A549 (cell line): ENCODE data around the gene NSUN4. TPM values are rescaled to one million over a fixed set of nuclear protein-coding genes. Genes with fewer than 3 reads are reported as not detected.
A peak's percentile ranks its signal among the peaks of the same experiment; 100 is the strongest.

Source experiments
- ATAC-seq, 2 experiments: fragments of 200-7000 bp in 1 of 2; fragments of >200 bp in 1 of 2; cut with Nextera tagmentation in 1 of 2; cut with Tn5 transposase in 1 of 2; 3 replicates each; pipeline versions ENCODE4 v1.8.0 to v1.9.1; 2018 to 2020; ENCODE audit warnings: mild to moderate bottlenecking in 1 of 2, moderate library complexity in 1 of 2
- CTCF ChIA-PET: fragments of 300-600 bp; sonication (Branson Sonifier 250); formaldehyde crosslinking; extraction: SDS; loops from one replicate; lab custom pipeline; 2021; ENCODE audit warnings: antibody characterized with exemption, inconsistent platforms; lab: Yijun Ruan, JAX
- POLR2A ChIA-PET: fragments of 350-600 bp; formaldehyde crosslinking; extraction: SDS; loops from one replicate; lab custom pipeline; 2021; ENCODE audit warnings: antibody characterized with exemption, inconsistent platforms; lab: Yijun Ruan, JAX
- DNase-seq, 2 experiments: peaks; one replicate each; pipeline versions ENCODE4 v3.0.0 to v3.0.0-alpha.2; 2011 to 2016; ENCODE audit warnings: low read depth in 1 of 2, low spot score in 1 of 2
- FAIRE-seq: peaks from 2 replicates; lab custom pipeline; 2011; peaks lifted over from hg19 to GRCh38; lab: Jason Lieb, UNC
- H3K27ac ChIP-seq, 2 experiments: fragments of >200 bp; sonication (Bioruptor Twin); formaldehyde crosslinking; 3 replicates each; pipeline ENCODE4 v1.5.1; 2016 to 2017
- H3K4me1 ChIP-seq: fragments of >200 bp; sonication (Bioruptor Twin); formaldehyde crosslinking; 3 replicates; pipeline ENCODE4 v1.6.1; 2016
- H3K4me2 ChIP-seq: fragments of >200 bp; sonication (Bioruptor Twin); formaldehyde crosslinking; 3 replicates; pipeline ENCODE4 v1.6.1; 2016
- H3K4me3 ChIP-seq: fragments of >200 bp; sonication (Bioruptor Twin); formaldehyde crosslinking; 3 replicates; pipeline ENCODE4 v1.5.1; 2016
- H3K9me3 ChIP-seq: fragments of >200 bp; sonication (Bioruptor Twin); formaldehyde crosslinking; 3 replicates; pipeline ENCODE4 v1.6.1; 2016
- CBX8 ChIP-seq: fragments of 200-600 bp; sonication (generic); IDR thresholded peaks from 2 replicates; pipeline ENCODE4 v1.6.1; 2016
- EHF ChIP-seq: fragments of 250-450 bp; sonication (Bioruptor Pico); IDR thresholded peaks from 2 replicates; pipeline ENCODE4 v1.5.0; 2020; ENCODE audit warnings: mild to moderate bottlenecking
- HMGXB4 ChIP-seq: fragments of 250-450 bp; sonication (Bioruptor Pico); IDR thresholded peaks from 2 replicates; pipeline ENCODE4 v1.5.0; 2021; ENCODE audit warnings: mild to moderate bottlenecking, moderate library complexity, borderline replicate concordance
- HOXA7 ChIP-seq: fragments of 250-450 bp; sonication (Bioruptor Pico); IDR thresholded peaks from 2 replicates; pipeline ENCODE4 v1.5.0; 2020; ENCODE audit warnings: mild to moderate bottlenecking, moderate library complexity
- JUNB ChIP-seq: fragments of >200 bp; sonication (Bioruptor Twin); formaldehyde crosslinking; IDR thresholded peaks from 2 replicates; pipeline ENCODE4 v1.6.1; 2016
- NPAS2 ChIP-seq: fragments of 250-450 bp; sonication (Bioruptor Pico); IDR thresholded peaks from 2 replicates; pipeline ENCODE4 v1.8.0; 2022; ENCODE audit warnings: mild to moderate bottlenecking, moderate library complexity, borderline replicate concordance
- PHF8 ChIP-seq: fragments of 200-600 bp; sonication (generic); IDR thresholded peaks from 2 replicates; pipeline ENCODE4 v1.6.1; 2016; ENCODE audit warnings: low read depth, mild to moderate bottlenecking, antibody characterized with exemption, moderate library complexity, borderline replicate concordance
- RFX5 ChIP-seq: fragments of 450-650 bp; IDR thresholded peaks from 2 replicates; pipeline ENCODE4 v1.7.1; 2014; ENCODE audit warnings: antibody characterized with exemption, mild to moderate bottlenecking, moderate library complexity
- SMC3 ChIP-seq: fragments of >200 bp; sonication (Bioruptor Twin); formaldehyde crosslinking; IDR thresholded peaks from 3 replicates; pipeline ENCODE4 v1.6.1; 2018; ENCODE audit warnings: inconsistent platforms
- SREBF2 ChIP-seq: fragments of 450-650 bp; IDR thresholded peaks from 2 replicates; pipeline ENCODE4 v1.6.1; 2014; ENCODE audit warnings: mild to moderate bottlenecking, moderate library complexity
- TFCP2L1 ChIP-seq: fragments of 250-450 bp; sonication (Bioruptor Pico); IDR thresholded peaks from 2 replicates; pipeline ENCODE4 v1.5.0; 2021; ENCODE audit warnings: mild to moderate bottlenecking
- ZC3H11A ChIP-seq: fragments of 450-650 bp; IDR thresholded peaks from 2 replicates; pipeline ENCODE4 v1.6.1; 2014; ENCODE audit warnings: antibody characterized with exemption, mild to moderate bottlenecking
- ZSCAN20 ChIP-seq: fragments of 250-450 bp; sonication (Bioruptor Pico); IDR thresholded peaks from 2 replicates; pipeline ENCODE4 v1.8.0; 2022; ENCODE audit warnings: mild to moderate bottlenecking, moderate library complexity
- WGBS: methylation state at CpG from one replicate; pipeline ENCODE4 v1.1.6; 2017; ENCODE audit errors: missing lambda C conversion rate; 5-methylcytosine and 5-hydroxymethylcytosine counted together
- polyA plus RNA-seq, 4 experiments: library from polyadenylated mRNA; depleted of rRNA in 3 of 4; stranded (reverse); fragments of >200 nt; fragmentation: RNase III in 1 of 4; extraction: RNeasy Plus Mini Kit Qiagen cat#74134 plus additional on column Dnase treatment in 1 of 4; gene quantifications; 2 replicates in 3 of 4; 3 replicates in 1 of 4; pipeline ENCODE4 v1.2.3, GENCODE V29; 2011 to 2017
- TF ChIP-seq, protein P1 (sequence below): fragments of 450-650 bp; IDR thresholded peaks from 2 replicates; pipeline ENCODE4 v1.6.1; 2014; ENCODE audit warnings: antibody characterized with exemption
- TF ChIP-seq, protein P2 (sequence below): IDR thresholded peaks from 2 replicates; pipeline ENCODE4 v1.6.1; 2012; ENCODE audit warnings: low read depth, borderline replicate concordance
- TF ChIP-seq, protein P3 (sequence below): fragments of >200 bp; sonication (Bioruptor Twin); formaldehyde crosslinking; IDR thresholded peaks from 2 replicates; pipeline ENCODE4 v1.6.1; 2016
- TF ChIP-seq, protein P4 (sequence below): IDR thresholded peaks from 2 replicates; pipeline ENCODE4 v1.6.1; 2012

Gene NSUN4
- polyA plus RNA-seq, 2 of the 4 experiments (the other 2 are of a cell fraction): 11.7 to 23.3 TPM

DNA sequence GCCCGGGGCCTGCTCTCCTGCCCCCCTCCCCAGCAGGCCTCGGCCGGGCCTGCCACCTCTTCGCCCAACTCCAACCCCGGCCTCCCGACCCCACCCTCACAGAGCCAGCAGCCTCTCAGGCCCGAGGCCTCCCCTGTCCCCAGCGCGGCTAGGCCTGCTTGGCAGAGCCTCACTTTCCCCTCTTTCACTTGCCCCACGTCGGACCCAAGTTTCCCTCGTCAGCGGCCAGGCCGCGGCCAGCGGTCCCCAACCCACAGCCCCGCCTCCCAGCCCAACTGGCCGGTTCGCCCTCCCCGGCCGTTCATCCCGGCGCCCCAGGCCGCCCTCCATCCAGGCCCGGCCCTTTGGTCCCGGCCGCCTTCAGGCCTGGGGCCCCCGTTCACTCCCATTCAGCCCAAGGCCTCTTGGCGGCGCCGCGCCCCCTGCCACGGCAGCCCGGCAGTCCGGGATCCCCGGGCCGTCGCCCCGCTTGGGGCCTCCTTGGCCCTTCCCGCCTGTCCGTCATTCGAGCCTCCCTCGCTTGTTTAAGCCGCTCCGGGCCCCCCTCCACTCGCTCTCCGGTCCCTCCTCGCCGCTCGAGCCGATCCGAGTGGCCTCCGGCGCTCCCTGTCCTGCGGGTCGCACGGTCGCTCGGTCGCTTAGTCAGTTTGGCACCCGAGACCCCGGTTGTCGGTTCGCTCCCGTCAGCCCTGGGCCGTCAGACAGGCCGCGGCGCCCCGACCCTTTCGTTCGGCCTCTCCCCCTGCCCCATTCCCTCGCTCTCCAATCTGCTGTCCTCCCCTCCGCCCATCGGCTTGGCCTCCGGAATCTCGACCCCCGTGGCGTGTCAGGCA is 38.6 kb upstream of the NSUN4 start:
- H3K27ac ChIP-seq: peak overlapping the region; percentile 98 to 99
- peak overlapping the region; percentile 84 for H3K4me3 ChIP-seq
- peak overlapping the region; percentile 90 for H3K4me2 ChIP-seq
- FAIRE-seq (no peak), DNase-seq (peak in 1 of 2 experiments; percentile 44), ATAC-seq (peak; percentile 37 to 41; a peak in 5 of 6 replicates)
- ChIA-PET POLR2A (no interaction called here), CTCF (interaction anchor here (2.6 kb wide), 1 partner anchor 46 kb away, joined by 17 read pairs; no protein-coding TSS in a partner anchor)
- H3K4me1 ChIP-seq: peaks cover 21% of the 10 kb centered on the region; the same call in 2 of the 3 replicates
- under 1% methylated on average over 15 of the region's 79 CpGs for WGBS
- H3K9me3 ChIP-seq: no peaks in the 10 kb centered on the region
- no peak for TF ChIP-seq HMGXB4
- no peak for TF ChIP-seq JUNB
- TF ChIP-seq ZSCAN20 (CRISPR knock-in tag): no peak
- TF ChIP-seq ZC3H11A: no peak
- TF ChIP-seq HOXA7: no peak
- TF ChIP-seq, protein P1, sequence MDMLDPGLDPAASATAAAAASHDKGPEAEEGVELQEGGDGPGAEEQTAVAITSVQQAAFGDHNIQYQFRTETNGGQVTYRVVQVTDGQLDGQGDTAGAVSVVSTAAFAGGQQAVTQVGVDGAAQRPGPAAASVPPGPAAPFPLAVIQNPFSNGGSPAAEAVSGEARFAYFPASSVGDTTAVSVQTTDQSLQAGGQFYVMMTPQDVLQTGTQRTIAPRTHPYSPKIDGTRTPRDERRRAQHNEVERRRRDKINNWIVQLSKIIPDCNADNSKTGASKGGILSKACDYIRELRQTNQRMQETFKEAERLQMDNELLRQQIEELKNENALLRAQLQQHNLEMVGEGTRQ: no peak
- TF ChIP-seq RFX5: no peak
- TF ChIP-seq, protein P2, sequence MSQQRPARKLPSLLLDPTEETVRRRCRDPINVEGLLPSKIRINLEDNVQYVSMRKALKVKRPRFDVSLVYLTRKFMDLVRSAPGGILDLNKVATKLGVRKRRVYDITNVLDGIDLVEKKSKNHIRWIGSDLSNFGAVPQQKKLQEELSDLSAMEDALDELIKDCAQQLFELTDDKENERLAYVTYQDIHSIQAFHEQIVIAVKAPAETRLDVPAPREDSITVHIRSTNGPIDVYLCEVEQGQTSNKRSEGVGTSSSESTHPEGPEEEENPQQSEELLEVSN: 0 out of 2 replicates have a peak, but pooled peaks have one; percentile 16
- no peak for TF ChIP-seq SMC3
- 0 out of 2 replicates have a peak, but pooled peaks have one; percentile 38 for TF ChIP-seq TFCP2L1
- TF ChIP-seq, protein P3, sequence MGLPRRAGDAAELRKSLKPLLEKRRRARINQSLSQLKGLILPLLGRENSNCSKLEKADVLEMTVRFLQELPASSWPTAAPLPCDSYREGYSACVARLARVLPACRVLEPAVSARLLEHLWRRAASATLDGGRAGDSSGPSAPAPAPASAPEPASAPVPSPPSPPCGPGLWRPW: no peak
- TF ChIP-seq, protein P4, sequence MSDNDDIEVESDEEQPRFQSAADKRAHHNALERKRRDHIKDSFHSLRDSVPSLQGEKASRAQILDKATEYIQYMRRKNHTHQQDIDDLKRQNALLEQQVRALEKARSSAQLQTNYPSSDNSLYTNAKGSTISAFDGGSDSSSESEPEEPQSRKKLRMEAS: peak; percentile 3; the same call in 1 of the 2 replicates
- no peak for TF ChIP-seq NPAS2
- no peak for TF ChIP-seq CBX8
- no peak for TF ChIP-seq SREBF2
- TF ChIP-seq PHF8: 0 out of 2 replicates have a peak, but pooled peaks have one; percentile 23

DNA sequence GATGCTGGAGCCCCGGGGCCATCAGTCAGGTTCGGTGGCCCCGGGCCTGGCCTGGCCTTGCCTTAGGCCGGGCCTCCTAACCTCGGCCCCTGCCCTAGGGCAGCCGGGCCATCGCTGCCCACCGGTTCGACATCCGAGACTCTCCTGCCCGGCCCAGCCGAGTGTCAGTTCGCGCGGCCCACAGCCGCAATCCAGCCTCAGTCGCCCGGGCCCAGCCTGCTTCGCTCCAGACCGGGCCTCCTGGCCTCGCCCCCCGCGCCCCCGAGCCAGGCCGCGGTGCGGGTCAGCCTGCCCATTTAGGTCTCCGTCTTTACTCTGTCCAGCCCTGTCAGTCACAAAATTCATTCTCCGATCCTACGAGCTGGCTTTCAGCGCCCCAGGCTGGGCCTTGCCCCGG is 38.0 kb upstream of the NSUN4 start:
- H3K4me1 ChIP-seq: peaks cover 27% of the 10 kb centered on the region; the same call in 2 of the 3 replicates
- TF ChIP-seq PHF8: peak; percentile 95; the same call in 1 of the 2 replicates
- no peak for TF ChIP-seq EHF (CRISPR knock-in tag)
- no peaks in the 10 kb centered on the region for H3K9me3 ChIP-seq
- ChIA-PET POLR2A (interaction anchor here (1.2 to 1.9 kb wide), 3 partner anchors 38 to 56 kb away, joined by 3 to 14 read pairs (median 10); partner anchors contain the start of genes NSUN4 and RAD54L), CTCF (interaction anchor here (0.7 to 2.6 kb wide), 3 partner anchors 9 to 46 kb away, joined by 3 to 17 read pairs (median 5); no protein-coding TSS in a partner anchor)
- peak; percentile 23 to 44; a peak in 5 of 6 replicates for ATAC-seq
- peak overlapping the region; percentile 84 for H3K4me3 ChIP-seq
- H3K4me2 ChIP-seq: peak overlapping the region; percentile 90
- WGBS: 10% methylated on average over 2 of the region's 32 CpGs
- peak in 1 of 2 experiments; percentile 36 for DNase-seq
- FAIRE-seq: no peak
- peak overlapping the region; percentile 98 to 99 for H3K27ac ChIP-seq
